Measurements from ENCODE around the gene BAD.
A peak's percentile ranks its signal among the peaks of the same experiment; 100 is the strongest.
"Not testable (repeated sequence)": the region's sequence is repeated elsewhere in the genome, so short reads cannot be mapped to it uniquely, and the experiment has no call there.

Gene BAD

DNA sequence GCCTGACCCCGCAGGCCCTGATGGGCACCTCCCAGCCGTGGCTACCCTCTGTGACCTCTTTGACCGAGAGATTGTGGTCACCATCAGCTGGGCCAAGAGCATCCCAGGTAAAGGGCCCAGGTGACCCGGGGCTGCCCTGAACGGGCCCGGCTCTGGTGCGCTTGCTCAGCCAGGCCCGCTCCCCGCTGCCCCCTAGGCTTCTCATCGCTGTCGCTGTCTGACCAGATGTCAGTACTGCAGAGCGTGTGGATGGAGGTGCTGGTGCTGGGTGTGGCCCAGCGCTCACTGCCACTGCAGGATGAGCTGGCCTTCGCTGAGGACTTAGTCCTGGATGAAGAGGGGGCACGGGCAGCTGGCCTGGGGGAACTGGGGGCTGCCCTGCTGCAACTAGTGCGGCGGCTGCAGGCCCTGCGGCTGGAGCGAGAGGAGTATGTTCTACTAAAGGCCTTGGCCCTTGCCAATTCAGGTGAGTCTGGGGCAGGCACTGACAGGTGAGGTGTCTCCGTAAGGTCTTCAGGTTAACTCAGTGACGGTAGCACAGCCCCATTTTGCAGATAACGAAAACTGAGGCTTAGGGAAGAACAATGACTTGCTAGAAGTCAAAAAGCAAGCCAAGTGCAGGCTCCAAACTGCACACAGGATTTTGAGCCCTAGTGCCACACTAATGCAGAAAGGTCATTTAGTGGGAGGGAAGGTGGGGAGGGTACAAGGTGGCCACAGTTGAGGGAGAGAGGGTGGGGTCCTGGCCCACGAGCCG, 30.5 kb upstream of the BAD start:
- no peak for DNase-seq

GRCh38 chr11:64314146-64314804, 29.8 kb upstream of the BAD start:
- no peak for DNase-seq

DNA sequence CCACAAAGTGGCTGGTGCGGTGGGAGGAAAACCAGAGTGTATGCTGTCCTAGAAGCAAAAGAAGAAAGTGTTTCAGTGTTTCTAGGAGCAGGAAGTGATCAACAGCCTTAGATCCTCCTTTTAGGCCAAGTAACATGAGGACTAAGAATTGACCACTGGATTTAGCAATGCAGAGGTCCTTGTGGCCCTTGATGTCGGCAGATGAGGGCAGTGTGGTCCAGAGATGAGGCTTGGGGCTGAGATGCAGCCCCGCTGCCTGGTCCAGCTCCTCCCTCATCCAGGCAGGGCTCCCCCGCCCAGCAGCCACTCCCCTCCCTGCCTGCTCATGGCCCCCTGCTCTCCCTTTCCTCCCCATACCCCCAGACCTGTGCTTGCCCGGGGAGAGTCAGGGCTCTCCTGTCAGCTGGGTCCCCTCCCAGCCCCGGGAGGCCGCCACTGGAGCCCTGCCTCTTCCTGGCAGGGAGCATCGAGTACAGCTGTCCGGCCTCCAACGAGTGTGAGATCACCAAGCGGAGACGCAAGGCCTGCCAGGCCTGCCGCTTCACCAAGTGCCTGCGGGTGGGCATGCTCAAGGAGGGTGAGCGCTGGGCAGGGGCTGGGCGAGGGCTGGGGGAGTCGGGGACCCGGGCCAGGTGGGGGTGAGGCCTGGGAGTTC, 29.2 kb upstream of the BAD start:
- DNase-seq, result no peak

GRCh38 chr11:64312947-64313346, 28.5 kb upstream of the BAD start:
- no peak for DNase-seq

DNA sequence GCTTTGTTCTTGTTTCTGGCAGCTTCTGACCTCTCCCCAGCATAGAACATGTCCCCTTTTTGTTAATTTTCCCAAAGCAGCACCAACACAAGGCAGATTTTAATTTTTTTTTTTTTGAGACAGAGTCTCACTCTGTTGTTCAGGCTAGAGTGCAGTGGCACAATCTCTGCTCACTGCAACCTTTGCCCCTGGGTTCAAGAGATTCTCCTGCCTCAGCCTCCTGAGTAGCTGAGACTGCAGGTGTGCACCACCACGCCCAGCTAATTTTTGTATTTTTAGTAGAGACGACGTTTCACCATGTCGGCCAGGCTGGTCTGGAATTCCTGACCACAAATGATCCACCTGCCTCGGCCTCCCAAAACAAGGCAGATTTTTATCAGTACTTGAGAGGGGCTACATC, 23.3 kb upstream of the BAD start:
- not testable (repeated sequence) for DNase-seq

- no peak for DNase-seq
Measured at GRCh38 chr11:64306876-64307622, 22.6 kb upstream of the BAD start.

GRCh38 chr11:64306563-64306875, 22.1 kb upstream of the BAD start:
- no peak for DNase-seq

DNA sequence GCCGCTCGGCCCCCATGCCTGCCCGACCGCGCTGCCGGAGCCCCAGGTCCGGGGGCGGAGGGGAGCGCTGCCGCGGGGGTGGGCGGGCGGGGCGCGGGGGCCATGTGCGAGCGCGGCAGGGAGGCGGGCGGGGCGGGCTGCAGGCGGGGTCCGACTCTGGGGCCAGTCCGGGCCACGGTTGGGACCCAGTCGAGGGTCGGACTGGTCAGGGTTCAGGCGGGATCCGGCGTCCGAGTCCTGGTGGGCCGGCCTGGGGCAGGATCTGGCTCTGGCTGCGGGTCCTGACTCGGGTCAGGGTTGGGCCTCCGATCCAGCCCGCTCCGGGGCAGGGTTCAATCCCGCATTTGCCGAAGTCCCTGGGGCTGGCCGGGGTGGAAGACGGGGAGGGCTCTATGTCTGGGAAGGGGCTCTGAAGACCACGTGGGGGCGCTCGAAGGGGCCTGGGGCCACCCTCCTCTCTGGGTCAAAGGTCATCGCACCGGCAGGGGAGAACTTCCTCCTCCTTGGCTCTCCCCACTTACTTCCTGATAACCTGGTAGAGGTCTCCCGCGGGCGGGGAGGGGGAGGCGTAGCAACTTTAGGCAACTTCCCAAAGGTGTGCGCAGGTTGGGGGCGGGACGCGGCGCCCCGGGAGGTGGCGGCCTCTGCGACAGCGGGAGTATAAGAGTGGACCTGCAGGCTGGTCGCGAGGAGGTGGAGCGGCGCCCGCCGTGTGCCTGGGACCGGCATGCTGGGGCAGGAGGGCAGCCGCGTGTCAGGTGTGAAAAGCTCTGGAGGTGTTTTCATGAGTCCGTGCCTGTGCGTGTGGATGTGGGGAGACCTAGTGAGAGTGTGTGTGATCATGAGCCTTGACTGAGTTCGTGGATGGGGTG, 21.5 kb upstream of the BAD start:
- DNase-seq, result peak; percentile 61

GRCh38 chr11:64305075-64305690, 20.7 kb upstream of the BAD start, which contains the start of gene ESRRA:
Gene ESRRA, plus strand, starts transcription at chr11:64305524. Its CDS starts 1,656 bp downstream, at chr11:64307180.
- peak; percentile 100 for DNase-seq

DNA sequence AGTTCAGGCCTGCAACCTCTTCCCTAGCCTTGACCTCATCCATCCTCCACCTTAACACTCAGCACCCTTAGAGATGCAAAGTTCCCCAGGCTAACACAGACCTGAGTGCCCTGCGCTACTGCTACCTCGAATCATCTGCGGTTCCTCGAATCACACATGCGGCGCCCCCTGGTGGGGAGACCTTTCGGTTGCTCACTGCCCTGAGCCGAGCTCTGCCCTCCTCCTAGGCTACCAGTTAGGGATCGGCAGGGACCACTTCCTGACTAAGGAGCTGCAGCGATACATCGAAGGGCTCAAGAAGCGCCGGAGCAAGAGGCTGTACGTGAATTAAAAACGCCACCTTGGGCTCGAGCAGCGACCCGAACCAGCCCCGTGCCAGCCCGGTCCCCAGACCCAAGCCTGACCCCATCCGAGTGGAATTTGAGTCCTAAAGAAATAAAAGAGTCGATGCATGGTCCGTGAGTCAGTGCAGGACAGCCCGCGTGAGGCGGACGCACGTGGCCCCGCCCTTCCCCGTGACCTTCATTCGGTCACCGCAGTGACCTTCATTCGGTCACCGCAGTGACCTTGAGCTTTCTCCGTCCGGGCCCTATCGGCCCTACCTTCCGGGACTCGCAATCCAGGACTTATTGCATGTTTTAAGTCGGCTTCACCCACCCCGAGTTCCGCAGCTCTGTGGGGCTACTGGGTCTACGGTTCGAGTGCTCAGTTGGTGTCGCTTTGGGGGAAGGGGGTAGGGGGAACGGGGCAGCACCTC, 20.0 kb upstream of the BAD start:
- DNase-seq, result peak; percentile 95

- DNase-seq, result no peak
Measured at GRCh38 chr11:64304032-64304315, 19.5 kb upstream of the BAD start.

DNA sequence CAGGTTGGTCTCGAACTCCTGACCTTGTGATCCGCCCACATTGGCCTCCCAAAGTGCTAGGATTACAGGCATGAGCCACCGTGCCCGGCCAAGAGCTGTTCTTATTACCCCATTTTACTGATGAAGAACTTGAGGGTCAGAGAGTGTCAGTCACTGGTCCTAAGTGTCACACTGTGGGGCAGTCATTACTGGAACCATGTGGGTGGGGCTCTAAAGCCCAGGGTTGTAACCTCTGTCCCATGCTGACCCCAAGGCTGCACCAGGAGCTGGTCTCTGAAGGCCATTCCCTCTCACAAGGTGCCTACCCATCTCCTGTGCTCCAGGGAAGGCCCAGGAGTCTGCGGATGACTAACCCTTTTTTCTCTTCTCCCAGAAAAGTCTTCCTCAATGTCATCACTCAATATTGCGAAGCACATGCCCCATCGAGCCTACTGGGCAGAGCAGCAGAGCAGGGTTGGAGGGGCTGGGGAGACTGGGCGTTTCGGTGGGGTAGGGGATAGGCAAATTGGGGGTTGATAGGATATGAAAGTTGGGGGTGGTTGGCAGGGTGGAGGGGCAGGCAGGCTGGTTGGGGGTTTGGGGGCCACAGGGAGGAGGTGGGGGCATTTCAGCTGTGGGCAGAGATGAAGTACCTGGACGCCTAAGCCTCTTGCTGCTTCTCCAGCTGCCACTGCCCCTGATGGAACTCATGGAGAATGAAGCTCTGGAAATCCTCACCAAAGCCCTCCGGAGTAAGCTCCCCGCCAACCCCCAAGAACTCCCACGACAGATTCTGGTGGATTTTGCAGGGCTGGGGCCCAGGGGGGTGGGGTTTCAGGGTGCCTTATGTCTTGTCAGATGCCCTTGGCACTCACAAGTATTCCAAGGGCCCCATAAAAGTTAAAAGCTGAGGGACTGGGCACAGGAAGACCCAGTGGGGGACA, 18.9 kb upstream of the BAD start:
- no peak for DNase-seq

DNA sequence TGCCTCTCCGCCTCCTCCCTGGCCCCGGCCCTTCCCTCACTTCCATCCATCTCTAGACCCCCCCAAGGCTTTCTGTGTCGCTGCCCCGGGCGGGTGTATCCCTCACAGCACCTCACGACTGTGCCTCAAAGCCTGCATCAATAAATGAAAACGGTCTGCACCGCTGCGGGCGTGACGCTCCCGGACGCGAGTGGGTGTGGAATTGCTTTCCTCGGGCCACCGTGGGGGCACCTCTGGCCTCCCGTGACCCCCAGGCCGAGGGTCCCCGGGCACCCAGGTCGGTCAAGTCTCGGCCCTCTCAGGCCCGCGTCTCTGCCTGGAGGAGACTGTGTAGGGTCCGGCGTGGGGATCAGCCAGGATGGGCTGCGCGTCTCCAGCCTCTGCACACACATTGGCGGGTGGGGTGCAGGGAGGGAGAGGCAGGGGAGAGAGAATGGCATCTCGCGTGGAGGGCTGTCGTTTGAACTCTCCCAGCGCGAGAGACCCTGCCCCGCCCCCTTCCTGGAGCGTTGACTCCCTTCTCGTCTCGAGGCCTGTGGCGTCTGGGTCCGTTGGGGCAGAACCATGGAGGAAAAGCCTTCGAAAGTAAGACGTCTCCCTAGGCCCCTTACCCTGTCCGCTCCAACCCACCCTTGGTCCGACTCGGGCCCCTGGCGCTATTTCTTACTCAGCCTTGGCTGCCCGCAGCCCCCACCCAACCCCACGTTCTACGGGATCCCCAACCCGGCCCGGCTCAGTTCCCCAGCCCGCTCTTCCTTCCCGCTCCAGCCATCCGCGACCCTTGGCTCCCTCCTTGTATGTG, 15.6 kb upstream of the BAD start, which contains the start of gene CATSPERZ:
CATSPERZ (plus strand) TSS at position 512 of the 802 bp plus-strand sequence; CDS start at position 565, 53 bp downstream.
- DNase-seq, result peak; percentile 25

DNA sequence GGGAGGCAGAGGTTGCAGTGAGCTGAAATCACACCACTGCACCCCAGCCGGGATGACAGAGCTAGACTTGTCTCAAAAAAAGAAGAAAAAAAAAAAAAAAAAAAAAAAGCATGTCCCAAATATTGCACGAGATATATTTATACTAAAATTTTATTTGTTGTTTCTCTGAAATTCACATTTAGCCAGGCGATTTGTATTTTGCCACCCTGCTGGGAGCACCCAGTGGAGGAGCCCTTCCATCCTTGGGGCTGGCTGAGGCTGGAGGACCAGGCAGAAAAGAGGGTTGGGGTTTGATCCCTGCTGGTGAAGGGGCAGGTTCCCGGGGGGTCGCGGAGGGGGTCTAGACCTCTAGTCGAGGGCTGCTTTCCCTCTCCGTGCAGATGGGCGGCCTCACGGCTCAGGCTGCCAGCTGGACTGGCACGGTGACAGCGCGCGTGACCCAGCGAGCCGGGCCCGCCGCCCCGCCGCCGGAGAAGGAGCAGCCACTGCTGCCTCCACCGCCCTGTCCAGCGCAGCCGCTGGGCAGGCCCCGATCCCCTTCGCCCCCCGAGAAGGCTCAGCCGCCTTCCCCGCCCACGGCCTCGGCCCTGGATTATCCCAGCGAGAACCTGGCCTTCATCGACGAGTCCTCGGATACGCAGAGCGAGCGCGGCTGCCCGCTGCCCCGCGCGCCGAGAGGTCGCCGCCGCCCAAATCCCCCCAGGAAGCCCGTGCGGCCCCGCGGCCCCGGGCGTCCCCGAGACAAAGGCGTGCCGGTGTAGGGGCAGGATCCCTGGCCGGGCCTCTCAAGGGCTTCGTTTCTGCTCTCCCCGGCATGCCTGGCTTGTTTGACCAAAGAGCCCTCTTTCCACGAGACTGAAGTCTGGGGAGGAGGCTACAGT, 14.7 kb upstream of the BAD start:
- DNase-seq, result peak; percentile 11

DNA sequence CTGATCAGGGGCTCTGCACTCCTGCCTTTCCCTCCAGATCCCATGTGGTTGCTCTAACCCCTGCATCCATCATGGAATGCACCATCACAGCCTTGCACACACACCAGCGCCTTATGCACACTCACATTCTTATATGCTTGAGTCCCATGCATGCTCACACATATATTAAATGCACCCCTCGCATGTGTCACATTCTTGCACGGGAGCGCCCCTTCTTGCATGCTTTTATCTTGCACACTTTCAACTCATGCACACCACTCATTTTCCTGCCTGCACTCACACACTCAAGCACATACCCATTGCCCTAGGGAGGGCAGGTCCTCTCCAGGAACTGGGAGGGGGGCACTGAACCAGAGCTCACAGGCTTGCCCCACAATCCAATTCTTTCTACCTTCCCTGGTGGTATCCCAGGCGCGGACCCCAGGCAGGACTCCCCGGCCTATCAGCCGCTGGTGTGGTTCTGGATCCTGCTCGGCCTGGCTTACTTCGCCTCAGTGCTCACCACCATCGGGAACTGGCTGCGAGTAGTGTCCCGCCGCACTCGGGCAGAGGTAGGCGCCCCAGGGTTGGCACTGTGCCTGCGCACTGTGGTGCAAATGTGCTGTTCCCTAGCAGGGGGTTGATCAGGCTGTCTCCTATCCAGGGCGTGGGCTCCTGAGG, 13.4 kb upstream of the BAD start:
- DNase-seq, result peak; percentile 80

GRCh38 chr11:64296830-64297698, 12.6 kb upstream of the BAD start:
- no peak for DNase-seq

DNA sequence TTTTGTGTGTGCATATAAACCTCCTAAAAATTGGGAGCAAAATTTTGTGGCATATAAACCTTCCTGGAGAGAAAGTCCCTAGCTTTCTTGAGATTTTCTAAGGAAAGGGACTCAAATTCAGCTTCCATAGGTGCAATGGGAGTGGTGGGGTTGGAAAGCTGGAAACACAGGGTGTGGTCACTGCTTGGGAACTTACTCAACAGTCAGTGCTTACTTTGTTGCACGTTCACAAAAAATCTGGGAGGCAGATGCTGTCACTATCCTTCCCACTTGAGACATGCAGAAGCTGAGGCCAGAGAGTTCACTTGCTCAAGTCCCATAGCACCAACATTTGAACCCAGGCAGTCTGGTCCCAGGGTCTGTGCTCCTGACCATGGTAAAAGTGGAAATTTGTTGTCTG, 11.8 kb upstream of the BAD start:
- DNase-seq, result no peak

All from NCI-H345 (cell line).